Activated CD4-positive, alpha-beta T cell treated with anti-CD3 and anti-CD28 coated beads for 4 hours (primary cell): ENCODE data around the gene ZNF547.
A peak's percentile ranks its signal among the peaks of the same experiment; 100 is the strongest.
"Not testable (repeated sequence)": the region's sequence is repeated elsewhere in the genome, so short reads cannot be mapped to it uniquely, and the experiment has no call there.

Experiments
- DNase-seq, 2 donors: peaks; one replicate each; pipeline ENCODE4 v3.0.0-alpha.2; 2020

ZNF547 gene

DNA sequence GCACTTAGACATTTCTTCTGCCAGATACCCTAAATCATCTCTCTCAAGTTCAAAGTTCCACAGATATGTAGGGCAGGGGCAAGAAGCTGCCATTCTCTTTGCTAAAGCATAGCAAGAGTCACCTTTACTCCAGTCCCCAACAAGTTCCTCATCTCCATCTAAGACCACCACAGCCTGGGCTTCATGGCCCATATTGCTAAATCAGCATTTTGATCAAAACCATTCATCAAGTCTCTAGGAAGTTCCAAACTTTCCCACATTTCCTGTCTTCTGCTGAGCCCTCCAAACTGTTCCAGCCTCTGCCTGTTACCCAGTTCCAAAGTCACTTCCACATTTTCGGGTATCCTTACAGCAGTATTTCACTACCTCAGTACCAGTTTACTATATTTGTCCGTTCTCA lies 11.3 kb downstream of the ZNF547 start:
- DNase-seq: not testable (repeated sequence)

DNA sequence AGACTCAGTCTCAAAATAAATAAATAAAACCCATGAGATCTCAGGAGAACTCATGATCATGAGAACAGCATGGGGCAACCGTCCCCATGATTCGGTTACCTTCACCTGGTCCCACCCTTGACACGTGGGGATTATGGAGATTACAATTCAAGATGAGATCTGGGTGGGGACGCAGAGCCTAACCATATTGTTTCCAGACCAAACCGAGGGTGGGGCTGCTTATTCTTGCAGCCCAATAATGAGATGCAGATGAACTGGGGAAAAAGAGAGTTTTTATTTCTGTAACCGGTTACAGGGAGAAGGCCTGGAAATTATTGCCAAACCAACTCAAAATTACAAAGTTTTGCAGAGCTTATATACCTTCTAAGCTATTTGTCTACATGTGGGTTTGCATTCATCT lies 12.8 kb downstream of the ZNF547 start:
- no peak for DNase-seq

DNA sequence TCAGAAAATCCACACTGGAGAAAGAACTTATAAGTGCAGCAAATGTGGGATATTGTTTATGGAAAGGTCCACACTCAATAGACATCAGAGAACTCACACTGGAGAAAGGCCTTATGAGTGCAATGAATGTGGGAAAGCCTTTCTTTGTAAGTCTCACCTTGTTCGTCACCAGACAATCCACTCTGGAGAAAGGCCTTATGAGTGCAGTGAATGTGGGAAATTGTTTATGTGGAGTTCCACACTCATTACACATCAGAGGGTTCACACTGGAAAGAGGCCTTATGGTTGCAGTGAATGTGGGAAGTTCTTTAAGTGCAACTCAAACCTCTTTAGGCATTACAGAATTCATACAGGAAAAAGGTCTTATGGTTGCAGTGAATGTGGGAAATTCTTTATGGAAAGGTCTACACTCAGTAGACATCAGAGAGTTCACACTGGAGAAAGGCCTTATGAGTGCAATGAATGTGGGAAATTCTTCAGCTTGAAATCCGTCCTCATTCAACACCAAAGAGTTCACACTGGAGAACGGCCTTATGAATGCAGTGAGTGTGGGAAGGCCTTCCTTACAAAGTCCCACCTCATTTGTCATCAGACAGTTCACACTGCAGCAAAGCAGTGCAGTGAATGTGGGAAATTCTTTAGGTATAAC lies 14.3 kb downstream of the ZNF547 start:
- DNase-seq: no peak

DNA sequence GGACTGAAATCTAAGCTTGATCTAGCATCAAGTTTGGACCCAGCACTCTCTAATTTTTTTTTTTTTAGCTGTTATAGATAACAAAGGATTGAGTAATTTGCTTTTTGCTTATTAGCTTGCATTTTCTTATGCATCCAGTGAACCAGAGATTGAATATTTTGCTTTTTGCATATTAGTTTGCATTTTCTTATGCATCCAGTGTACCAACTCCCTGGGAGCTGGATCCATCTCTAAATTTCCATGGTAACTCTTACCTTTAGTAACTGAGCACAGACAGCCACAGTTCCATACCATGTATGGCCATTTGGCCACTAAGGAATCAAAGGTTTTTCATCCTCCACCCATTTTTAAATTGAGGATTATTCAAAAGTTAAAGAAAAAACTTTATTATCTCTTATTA lies 17.6 kb downstream of the ZNF547 start:
- DNase-seq: no peak

DNA sequence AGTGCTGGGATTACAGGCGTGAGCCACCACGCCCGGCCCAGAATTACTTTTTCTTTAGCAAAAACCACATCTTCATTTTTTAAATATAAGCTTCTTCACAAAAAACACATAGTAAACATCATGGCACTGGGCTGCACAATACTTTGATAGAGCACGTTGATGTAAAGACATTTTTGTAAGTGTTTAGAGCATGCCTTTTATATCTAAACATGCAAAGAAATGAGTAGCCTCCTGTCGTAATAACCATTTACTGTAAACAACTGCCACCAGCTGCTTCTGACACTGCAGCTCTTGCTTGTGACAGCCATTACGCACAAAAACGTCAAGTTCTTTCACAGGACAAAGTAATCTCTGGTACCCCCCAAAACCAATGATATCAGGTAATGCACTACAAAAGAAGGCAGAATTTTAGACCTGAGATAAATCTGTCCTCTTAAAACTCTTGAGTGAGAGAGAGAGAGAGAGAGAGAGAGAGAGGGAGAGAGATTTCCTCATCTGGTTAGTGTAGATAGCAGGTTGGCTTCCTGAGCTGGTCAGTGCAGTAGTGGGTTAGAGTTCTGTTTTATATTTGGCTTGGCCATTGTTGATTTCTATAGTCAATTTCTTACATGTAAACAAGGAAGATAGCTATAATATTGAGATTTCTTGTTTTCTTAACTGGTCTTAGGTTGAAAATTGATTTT lies 19.6 kb downstream of the ZNF547 start:
- no peak for DNase-seq

DNA sequence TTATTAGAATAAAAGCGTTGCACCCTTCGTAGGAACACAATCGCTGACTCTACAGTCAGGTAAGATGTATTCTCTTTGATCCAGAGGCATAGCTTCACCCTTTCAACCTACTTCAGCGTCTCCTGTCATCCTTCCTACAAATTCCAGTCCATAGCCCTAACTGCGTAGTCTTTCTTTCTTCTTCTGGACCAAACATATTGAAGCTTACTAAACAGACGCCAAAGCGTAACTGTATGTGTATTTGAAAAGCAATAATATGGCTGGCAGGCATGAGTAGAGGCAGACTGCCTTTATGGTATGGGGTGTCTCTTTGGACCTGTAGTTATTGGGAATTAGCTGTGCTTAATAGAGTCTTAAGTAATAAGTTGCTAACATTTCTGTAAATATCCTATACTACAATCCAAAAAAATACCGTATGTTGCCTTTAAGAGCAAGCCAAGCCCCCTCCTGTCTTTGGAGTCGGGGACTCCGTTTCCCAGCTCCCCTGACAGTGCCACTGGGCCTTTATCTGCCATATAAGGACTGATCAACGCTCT lies 25.9 kb downstream of the ZNF547 start:
- DNase-seq: no peak

DNA sequence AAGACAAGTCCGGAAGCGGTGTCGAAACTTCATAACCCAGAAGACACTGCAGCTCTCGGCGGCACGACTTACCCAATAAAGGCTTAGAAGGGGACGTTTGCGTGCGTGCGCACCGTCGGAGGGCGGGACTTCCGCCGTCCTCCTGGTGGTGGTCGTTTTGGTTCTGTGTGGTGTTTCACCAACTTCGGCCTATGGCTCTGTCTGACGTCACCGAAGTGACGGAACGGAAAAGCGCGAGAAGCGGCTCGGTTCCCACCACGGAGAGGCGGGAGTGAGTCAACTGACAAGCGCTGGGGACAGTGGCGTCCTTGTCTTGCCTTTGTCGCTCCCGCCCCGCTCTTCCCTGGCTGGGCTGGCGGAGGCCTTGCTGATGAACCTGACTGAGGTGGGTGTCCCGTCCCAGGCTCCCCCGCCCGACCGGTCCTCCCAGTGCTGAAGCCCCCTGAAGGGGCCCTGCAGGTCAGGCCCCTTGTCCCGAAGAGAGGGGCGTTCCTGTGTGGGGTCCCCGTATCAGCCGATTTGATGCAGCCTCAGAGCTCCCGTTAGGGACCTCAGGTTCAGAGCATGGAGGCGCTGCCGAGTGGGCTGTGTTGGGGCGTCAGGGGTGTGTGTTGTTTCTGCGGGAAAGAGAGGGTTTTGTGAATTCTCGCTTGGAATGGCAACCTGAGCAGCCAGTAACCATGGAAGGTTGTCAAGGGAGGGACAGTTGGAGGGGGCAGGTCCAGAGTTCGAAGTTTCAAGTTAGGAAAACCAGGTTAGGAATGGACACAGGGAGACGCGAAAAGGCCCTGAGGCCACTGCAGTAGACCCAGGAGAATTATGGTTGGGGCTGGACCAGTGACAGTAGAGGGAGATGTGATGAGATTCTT lies 26.6 kb downstream of the ZNF547 start, which contains the start of gene ZNF548:
ZNF548 (plus strand) TSS at position 125 of the 869 bp plus-strand sequence; CDS start at position 371, 246 bp downstream.
- DNase-seq: peak; percentile 94 to 95

DNA sequence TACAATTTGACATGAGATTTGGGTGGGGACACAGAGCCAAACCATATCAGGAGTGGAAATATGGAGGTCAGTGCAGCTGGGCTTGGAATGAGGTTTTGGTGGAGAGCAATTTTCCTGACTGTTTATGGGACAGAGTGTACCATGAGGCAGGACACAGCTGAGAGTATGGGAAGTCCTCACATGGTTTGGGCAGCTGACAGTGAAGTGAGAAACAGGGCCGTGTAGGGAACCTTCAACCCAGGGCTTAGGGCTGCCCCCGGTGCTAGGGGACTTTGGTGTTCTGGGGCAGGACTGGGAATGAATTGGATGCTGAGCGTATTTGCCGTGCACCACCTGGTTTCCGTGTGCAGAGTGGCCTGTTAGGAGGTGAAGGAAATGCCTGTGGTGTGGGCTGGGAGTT lies 32.4 kb downstream of the ZNF547 start:
- DNase-seq: no peak

DNA sequence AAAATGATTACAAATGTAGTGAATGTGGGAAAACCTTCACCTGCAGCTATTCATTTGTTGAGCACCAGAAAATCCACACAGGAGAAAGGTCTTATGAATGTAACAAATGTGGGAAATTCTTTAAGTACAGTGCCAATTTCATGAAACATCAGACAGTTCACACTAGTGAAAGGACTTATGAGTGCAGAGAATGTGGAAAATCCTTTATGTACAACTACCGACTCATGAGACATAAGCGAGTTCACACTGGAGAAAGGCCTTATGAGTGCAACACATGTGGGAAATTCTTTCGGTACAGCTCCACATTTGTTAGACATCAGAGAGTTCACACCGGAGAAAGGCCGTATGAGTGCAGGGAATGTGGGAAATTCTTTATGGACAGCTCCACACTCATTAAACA lies 35.5 kb downstream of the ZNF547 start:
- DNase-seq: no peak

DNA sequence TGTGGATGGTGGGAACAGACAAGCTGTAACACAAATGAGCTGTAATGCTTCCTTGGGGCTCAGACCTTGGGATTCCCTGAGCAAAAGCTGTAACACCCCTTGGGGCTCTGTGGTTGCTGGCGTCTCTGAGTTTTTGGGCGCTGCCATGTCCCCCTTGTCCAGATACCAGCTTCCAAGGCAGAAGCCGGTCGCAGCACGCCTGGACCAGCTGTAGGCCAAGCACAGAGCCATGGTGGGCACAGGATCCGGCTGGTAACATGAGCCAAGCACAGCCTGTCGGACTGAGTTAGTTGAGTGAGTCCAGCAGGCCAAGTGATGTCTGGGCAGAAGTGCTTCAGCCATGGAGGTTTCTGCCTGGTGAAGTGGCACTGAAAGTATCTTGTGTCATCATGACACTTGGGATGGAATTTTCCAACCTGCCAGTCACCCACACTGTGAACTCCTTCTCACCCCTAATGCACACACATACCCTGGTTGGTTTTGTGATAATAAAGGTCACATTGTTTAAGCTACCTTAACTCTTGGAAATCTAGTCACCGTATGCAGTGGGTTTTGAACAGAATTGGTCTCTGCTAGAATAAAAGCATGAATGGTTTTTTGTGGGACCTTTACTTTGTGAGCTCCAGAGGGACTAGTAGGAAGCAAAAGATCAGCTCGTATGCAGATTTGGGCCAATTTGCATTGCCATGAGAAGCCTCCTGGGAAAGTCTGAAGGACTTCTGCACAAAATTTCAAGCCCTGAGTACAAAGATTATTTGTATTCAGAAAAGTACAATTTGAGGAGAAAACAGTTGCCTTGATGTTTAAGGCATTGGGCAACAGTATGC lies 40.6 kb downstream of the ZNF547 start:
- DNase-seq: no peak

DNA sequence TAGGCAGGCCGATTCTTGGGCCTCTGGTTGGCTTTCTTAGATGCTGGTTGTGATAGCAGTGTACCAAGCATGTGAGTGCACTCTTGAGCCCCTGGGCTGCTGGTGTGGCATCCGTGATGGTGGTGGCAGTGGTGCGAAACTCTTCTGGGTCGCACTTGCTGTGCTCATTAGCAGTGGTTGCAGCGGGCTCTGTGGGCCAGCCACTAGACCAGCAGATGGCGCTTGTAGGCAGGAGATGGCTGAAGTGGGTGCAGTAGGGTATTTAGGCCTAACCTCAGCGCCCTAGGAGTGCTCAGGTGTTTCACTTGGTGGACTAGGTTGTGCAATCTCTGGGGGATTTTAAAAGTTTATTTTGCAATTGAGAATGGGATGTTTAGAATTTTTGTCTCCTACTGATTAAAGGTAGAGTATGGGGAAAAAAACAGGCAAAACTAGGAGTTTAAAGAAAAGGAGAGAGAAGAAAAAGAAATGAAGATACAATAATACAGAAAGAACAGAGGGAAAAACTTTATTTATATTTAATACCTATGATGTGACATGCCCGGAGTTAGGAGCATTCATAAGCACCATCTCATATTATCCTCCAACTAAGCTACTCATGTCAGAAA lies 43.3 kb downstream of the ZNF547 start:
- peak; percentile 67 to 74 for DNase-seq

DNA sequence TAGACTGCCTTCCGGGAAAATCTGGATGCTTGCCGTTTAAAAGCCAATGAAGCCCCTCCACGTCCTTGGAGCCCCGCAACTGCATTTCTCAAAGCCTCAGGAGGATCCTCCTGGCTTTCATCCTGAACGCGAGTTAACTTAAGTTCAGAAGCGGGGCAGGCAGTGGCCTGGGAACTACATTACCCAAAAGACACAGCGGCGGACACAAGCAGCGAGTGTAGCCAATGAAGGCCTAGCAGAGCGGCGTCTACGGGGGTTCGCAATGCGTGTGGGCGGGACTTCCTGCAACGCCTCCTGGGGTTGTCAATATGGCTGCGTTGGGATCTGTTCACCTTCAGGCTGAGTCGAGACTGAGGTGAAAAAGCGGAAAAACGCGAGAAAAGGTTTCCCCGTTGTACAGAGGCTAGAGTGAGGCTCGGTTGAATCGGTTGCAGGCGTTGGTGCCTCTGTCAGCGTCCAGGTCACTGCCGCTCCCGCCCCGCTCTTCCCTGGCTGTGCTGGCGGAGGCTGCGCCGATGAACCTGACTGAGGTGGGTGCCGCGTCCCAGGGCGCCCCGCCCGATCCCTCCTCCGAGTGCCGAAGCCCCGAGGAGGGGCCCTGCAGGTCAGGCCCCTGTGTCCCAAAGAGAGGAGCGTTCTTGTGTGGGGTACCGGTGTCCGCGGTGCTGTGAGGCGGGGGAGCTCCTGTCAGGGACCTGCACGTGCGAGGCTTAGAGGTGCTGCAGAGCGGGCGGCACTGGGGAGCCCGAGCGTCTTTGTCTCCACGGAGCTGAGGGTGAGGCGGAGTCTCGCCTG lies 47.7 kb downstream of the ZNF547 start, which contains the start of gene ZNF17:
ZNF17 (plus strand) TSS at position 285 of the 795 bp plus-strand sequence. CDS start 2,455 bp downstream, outside the sequence.
- peak; percentile 92 to 93 for DNase-seq

DNA sequence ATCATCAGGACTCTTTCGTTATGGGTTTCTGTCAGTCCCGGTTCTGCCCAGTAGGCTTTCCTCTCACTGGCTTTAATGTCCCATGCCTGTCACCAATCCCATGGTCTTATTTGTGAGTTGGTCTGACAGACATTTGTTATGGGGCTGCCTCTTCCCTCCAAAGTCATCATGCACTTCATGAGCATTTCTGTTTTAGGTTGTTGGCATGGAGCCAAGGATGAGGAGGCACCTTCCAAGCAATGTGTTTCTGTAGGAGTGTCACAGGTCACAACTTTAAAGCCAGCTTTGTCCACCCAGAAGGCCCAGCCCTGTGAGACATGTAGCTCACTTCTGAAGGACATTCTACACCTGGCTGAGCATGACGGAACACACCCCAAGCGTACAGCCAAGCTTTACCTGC lies 56.1 kb downstream of the ZNF547 start:
- no peak for DNase-seq

DNA sequence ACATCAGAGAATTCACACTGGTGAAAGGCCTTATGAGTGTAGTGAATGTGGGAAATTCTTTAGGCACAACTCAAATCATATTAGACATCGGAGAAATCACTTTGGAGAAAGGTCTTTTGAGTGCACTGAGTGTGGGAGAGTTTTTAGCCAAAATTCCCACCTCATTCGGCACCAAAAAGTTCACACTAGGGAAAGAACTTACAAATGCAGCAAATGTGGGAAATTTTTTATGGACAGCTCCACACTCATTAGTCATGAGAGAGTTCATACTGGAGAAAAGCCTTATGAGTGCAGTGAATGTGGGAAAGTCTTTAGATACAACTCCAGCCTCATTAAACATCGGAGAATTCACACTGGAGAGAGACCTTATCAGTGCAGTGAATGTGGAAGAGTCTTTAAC lies 57.7 kb downstream of the ZNF547 start:
- DNase-seq: no peak
